Gastrocnemius medialis (tissue), 4 donors: ENCODE data around the gene SPINT2. TPM values are rescaled to one million over a fixed set of nuclear protein-coding genes. Genes with fewer than 3 reads are reported as not detected.

ENCODE experiments used
- ATAC-seq, 2 donors: fragments of 150-250 bp; one replicate each; pipeline ENCODE4 v1.9.1; 2016
- DNase-seq, 2 donors: peaks; one replicate each; pipeline ENCODE4 v3.0.0-alpha.2; 2019
- H3K27ac ChIP-seq, 4 donors: fragments of 200-600 bp; sonication (generic); 1 replicate in 1 of 4; 2 replicates in 3 of 4; pipeline ENCODE4 v1.5.1; 2016 to 2018; ENCODE audit warnings: mild to moderate bottlenecking in 2 of 4, moderate library complexity in 1 of 4
- H3K27me3 ChIP-seq, 3 donors: fragments of 200-600 bp; sonication (generic) in 2 of 3; 1 replicate in 1 of 3; 2 replicates in 2 of 3; pipeline versions ENCODE4 v1.5.1 to v1.6.0; 2016 to 2019; ENCODE audit warnings: mild to moderate bottlenecking in 1 of 3, moderate library complexity in 1 of 3
- H3K36me3 ChIP-seq, 2 donors: fragments of 200-600 bp; sonication (generic) in 1 of 2; one replicate each; pipeline ENCODE4 v1.5.1; 2017 to 2018
- H3K4me1 ChIP-seq, 2 donors: fragments of 200-600 bp; sonication (generic) in 1 of 2; one replicate each; pipeline ENCODE4 v1.5.1; 2016 to 2017; ENCODE audit warnings: mild to moderate bottlenecking in 2 of 2
- H3K4me3 ChIP-seq, 4 donors: fragments of 200-600 bp; sonication (generic) in 3 of 4; 1 replicate in 1 of 4; 2 replicates in 3 of 4; pipeline ENCODE4 v1.5.1; 2016 to 2019; ENCODE audit warnings: mild to moderate bottlenecking in 2 of 4
- H3K9me3 ChIP-seq, 3 donors: fragments of 200-600 bp; sonication (generic) in 2 of 3; 1 replicate in 1 of 3; 2 replicates in 2 of 3; pipeline ENCODE4 v1.5.1; 2016 to 2019
- CTCF ChIP-seq, 5 experiments: fragments of 450-650 bp in 3 of 5; fragments of 200-600 bp in 2 of 5; sonication (generic) in 2 of 5; IDR thresholded peaks in 4 of 5; conservative IDR thresholded peaks in 1 of 5; 1 replicate in 4 of 5; 2 replicates in 1 of 5; pipeline ENCODE4 v1.5.1; 2016 to 2019; ENCODE audit warnings: antibody characterized with exemption in 5 of 5, mild to moderate bottlenecking in 3 of 5, moderate library complexity in 3 of 5
- POLR2A ChIP-seq, 2 donors: fragments of 450-650 bp; IDR thresholded peaks; one replicate each; pipeline ENCODE4 v1.6.1; 2017; ENCODE audit warnings: antibody characterized with exemption in 2 of 2, mild to moderate bottlenecking in 2 of 2, moderate library complexity in 2 of 2
- in situ Hi-C, 4 donors: fragments of 200-750 bp; cut with MboI; loops; one replicate each; pipeline versions ENCODE4 v1.15.0 to v1.8.0; 2017; ENCODE audit warnings: low sequenced_read_pairs in 4 of 4
- intact Hi-C: fragments of 100-400 bp; cut with DNase I; formaldehyde crosslinking; loops from one replicate; pipeline ENCODE4 v1.15.1; 2023; ENCODE audit warnings: low total_unique reads
- total RNA-seq, 4 donors: library from RNA; depleted of rRNA; stranded (reverse); fragments of >200 nt; gene quantifications; one replicate each; pipeline versions ENCODE4 v1.1.0 to v1.2.3, GENCODE V29; 2016

The SPINT2 gene
- total RNA-seq, 4 donors from 2014 or later, result 0.26 to 4.0 (median 1.6) TPM

GRCh38 chr19:38304352-38304865 lies 40.0 kb downstream of the SPINT2 start:
- TF ChIP-seq CTCF (IDR thresholded peaks at IDR 0.05 in 4 of 5, conservative IDR thresholded peaks at IDR 0.05 in 1 of 5) (no peak), POLR2A (IDR thresholded peaks at IDR 0.05) (no peak)
- Histone ChIP-seq H3K4me1 (no peaks in the 10 kb centered on the region), H3K27ac (peak overlapping the region in 1 of 4 donors; percentile 31), H3K27me3 (no peaks in the 10 kb centered on the region), H3K4me3 (no peak overlapping the region), H3K36me3 (peaks cover 0 to 27% of the 10 kb centered on the region in 2 donors), H3K9me3 (no peaks in the 10 kb centered on the region)
- no peak for ATAC-seq
- no peak for DNase-seq
- intact Hi-C loops, result no loop called here
- in situ Hi-C loops, result no loop called here

DNA sequence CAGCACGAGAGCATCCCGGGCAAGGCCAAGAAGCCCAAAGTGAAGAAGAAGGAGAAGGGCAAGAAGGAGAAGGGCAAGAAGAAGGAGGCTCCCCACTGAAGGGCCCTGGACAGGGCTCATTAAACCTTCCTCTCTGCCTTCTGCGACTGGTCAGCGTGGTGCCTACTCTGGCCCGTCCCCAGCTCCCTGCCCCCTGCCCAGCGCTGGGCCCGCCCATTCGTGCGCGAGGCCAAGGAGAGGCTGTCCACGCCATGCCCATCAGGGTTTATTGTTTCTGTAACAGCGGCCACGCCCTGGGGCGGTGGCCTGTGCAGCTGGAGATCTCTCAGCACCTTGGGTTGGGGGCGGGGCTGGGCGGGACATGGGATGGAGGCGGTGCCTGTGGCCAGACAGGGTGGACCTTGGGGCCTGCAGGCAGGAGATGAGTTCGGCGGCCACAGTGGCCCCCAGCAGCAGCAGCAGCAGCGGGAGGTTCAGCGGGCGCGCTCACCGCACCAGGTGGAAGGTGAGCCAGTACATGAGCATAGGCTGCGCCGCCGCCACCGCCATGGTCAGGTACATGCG lies 40.6 kb downstream of the SPINT2 start:
- TF ChIP-seq POLR2A (IDR thresholded peaks at IDR 0.05), result no peak
- no peak for TF ChIP-seq CTCF (IDR thresholded peaks at IDR 0.05 in 4 of 5, conservative IDR thresholded peaks at IDR 0.05 in 1 of 5)
- Histone ChIP-seq H3K36me3 (peaks cover 0 to 30% of the 10 kb centered on the region in 2 donors), H3K9me3 (no peaks in the 10 kb centered on the region), H3K27ac (peak overlapping the region in 1 of 4 donors; percentile 31), H3K27me3 (no peaks in the 10 kb centered on the region), H3K4me3 (no peak overlapping the region), H3K4me1 (no peaks in the 10 kb centered on the region)
- ATAC-seq (peak; percentile 47 to 48), DNase-seq (no peak)
- in situ Hi-C loops (no loop called here), intact Hi-C loops (no loop called here)

GRCh38 chr19:38306236-38306635 lies 41.9 kb downstream of the SPINT2 start:
- ATAC-seq, result no peak
- Histone ChIP-seq H3K27ac (no peak overlapping the region), H3K9me3 (no peaks in the 10 kb centered on the region), H3K4me1 (no peaks in the 10 kb centered on the region), H3K36me3 (peaks cover 0 to 30% of the 10 kb centered on the region in 2 donors), H3K27me3 (no peaks in the 10 kb centered on the region), H3K4me3 (no peak overlapping the region)
- intact Hi-C loops (no loop called here), in situ Hi-C loops (no loop called here)
- TF ChIP-seq POLR2A (IDR thresholded peaks at IDR 0.05), result no peak
- TF ChIP-seq CTCF (IDR thresholded peaks at IDR 0.05 in 4 of 5, conservative IDR thresholded peaks at IDR 0.05 in 1 of 5), result no peak
- no peak for DNase-seq

- no peak for TF ChIP-seq CTCF (IDR thresholded peaks at IDR 0.05 in 4 of 5, conservative IDR thresholded peaks at IDR 0.05 in 1 of 5)
- TF ChIP-seq POLR2A (IDR thresholded peaks at IDR 0.05), result no peak
- in situ Hi-C loops, result no loop called here
- no peak overlapping the region for H3K4me3 ChIP-seq
- peaks cover 0 to 30% of the 10 kb centered on the region in 2 donors for H3K36me3 ChIP-seq
- no peaks in the 10 kb centered on the region for H3K27me3 ChIP-seq
- H3K4me1 ChIP-seq, result no peaks in the 10 kb centered on the region
- intact Hi-C loops, result no loop called here
- DNase-seq, result no peak
- H3K27ac ChIP-seq, result no peak overlapping the region
- no peaks in the 10 kb centered on the region for H3K9me3 ChIP-seq
- no peak for ATAC-seq
These were observed 42.7 kb downstream of the SPINT2 start for GRCh38 chr19:38307076-38307475.

DNA sequence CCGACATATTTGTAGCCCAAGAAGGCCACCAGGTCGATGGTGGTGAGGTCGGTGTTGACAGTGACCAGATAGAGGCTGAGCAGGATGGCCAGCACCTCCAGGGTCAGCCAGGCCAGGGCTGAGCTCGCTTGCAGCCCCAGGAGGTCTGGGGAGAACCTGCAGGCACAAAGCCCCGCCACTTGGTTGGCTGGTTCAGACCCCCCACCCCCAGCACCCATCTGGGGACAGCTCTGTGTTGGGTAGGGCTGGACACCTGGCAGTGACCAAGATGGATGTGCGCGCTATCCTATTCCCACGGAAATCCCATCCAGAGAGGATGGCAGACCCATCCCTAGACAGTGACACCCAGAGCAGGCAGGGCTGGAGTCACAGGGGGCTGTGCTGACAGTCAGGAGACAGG lies 43.2 kb downstream of the SPINT2 start:
- in situ Hi-C loops, result no loop called here
- ATAC-seq (no peak), DNase-seq (no peak)
- Histone ChIP-seq H3K36me3 (peaks cover 0 to 30% of the 10 kb centered on the region in 2 donors), H3K27me3 (no peaks in the 10 kb centered on the region), H3K27ac (no peak overlapping the region), H3K4me3 (no peak overlapping the region), H3K4me1 (no peaks in the 10 kb centered on the region), H3K9me3 (no peaks in the 10 kb centered on the region)
- TF ChIP-seq POLR2A (IDR thresholded peaks at IDR 0.05) (no peak), CTCF (IDR thresholded peaks at IDR 0.05 in 4 of 5, conservative IDR thresholded peaks at IDR 0.05 in 1 of 5) (no peak)
- intact Hi-C loops, result no loop called here
